Peyer's patch (tissue), 4 donors: Measurements from ENCODE around the gene TERB1. TPM values are rescaled to one million over a fixed set of nuclear protein-coding genes. Genes with fewer than 3 reads are reported as not detected.

Experiments used
- DNase-seq, 3 donors: peaks; one replicate each; pipeline ENCODE4 v3.0.0-alpha.2; 2017 to 2019
- H3K27ac ChIP-seq, 4 donors: fragments of 200-600 bp; sonication (generic); one replicate each; pipeline ENCODE4 v1.5.1; 2016 to 2019
- H3K27me3 ChIP-seq, 2 donors: fragments of 200-600 bp; sonication (generic); one replicate each; pipeline ENCODE4 v1.5.1; 2019
- H3K36me3 ChIP-seq, 3 donors: fragments of 200-600 bp; sonication (generic); one replicate each; pipeline ENCODE4 v1.5.1; 2016 to 2019
- H3K4me1 ChIP-seq, 4 donors: fragments of 200-600 bp; sonication (generic); one replicate each; pipeline ENCODE4 v1.5.1; 2016 to 2019
- H3K4me3 ChIP-seq, 4 donors: fragments of 200-600 bp; sonication (generic); 1 replicate in 3 of 4; 2 replicates in 1 of 4; pipeline ENCODE4 v1.5.1; 2016 to 2019; ENCODE audit warnings: mild to moderate bottlenecking in 1 of 4
- H3K9me3 ChIP-seq, 4 donors: fragments of 200-600 bp; sonication (generic); one replicate each; pipeline ENCODE4 v1.5.1; 2016 to 2019; ENCODE audit warnings: mild to moderate bottlenecking in 1 of 4
- CTCF ChIP-seq, 6 experiments: fragments of 450-650 bp in 4 of 6; fragments of 200-600 bp in 2 of 6; sonication (generic) in 1 of 6; IDR thresholded peaks; one replicate each; pipeline ENCODE4 v1.5.1; 2017 to 2019; ENCODE audit warnings: antibody characterized with exemption in 6 of 6, mild to moderate bottlenecking in 3 of 6, moderate library complexity in 1 of 6
- POLR2A ChIP-seq, 2 donors: fragments of 450-650 bp; IDR thresholded peaks; one replicate each; pipeline ENCODE4 v1.5.1; 2017; ENCODE audit warnings: antibody characterized with exemption in 2 of 2, mild to moderate bottlenecking in 2 of 2, moderate library complexity in 2 of 2
- total RNA-seq, 4 donors: library from RNA; depleted of rRNA; stranded (reverse); fragments of >200 nt; gene quantifications; one replicate each; pipeline ENCODE4 v1.1.0, GENCODE V29; 2016

Gene TERB1
- total RNA-seq, 4 donors from 2014 or later, result 0.40 TPM; not detected in 3

GRCh38 chr16:66728117-66728787 lies 73.1 kb downstream of the TERB1 start:
- Histone ChIP-seq H3K27me3 (no peaks in the 10 kb centered on the region), H3K4me1 (no peaks in the 10 kb centered on the region), H3K27ac (no peak overlapping the region), H3K9me3 (no peaks in the 10 kb centered on the region), H3K36me3 (peaks cover 0 to 90% (median 3%) of the 10 kb centered on the region in 3 donors), H3K4me3 (no peak overlapping the region)
- DNase-seq, result no peak
- TF ChIP-seq POLR2A (IDR thresholded peaks at IDR 0.05) (no peak), CTCF (IDR thresholded peaks at IDR 0.05) (peak in 5 of 6 experiments; percentile 63 to 76 (median 75))

- no peaks in the 10 kb centered on the region for H3K4me1 ChIP-seq
- no peak overlapping the region for H3K4me3 ChIP-seq
- DNase-seq, result no peak
- H3K27me3 ChIP-seq, result no peaks in the 10 kb centered on the region
- peaks cover 0 to 55% (median 0%) of the 10 kb centered on the region in 3 donors for H3K36me3 ChIP-seq
- no peak overlapping the region for H3K27ac ChIP-seq
- no peaks in the 10 kb centered on the region for H3K9me3 ChIP-seq
- TF ChIP-seq CTCF (IDR thresholded peaks at IDR 0.05), result no peak
- no peak for TF ChIP-seq POLR2A (IDR thresholded peaks at IDR 0.05)
Observed at GRCh38 chr16:66720766-66721165, 80.6 kb downstream of the TERB1 start.

GRCh38 chr16:66719246-66719645 lies 82.1 kb downstream of the TERB1 start:
- Histone ChIP-seq H3K4me1 (peaks cover 0 to 11% (median 0%) of the 10 kb centered on the region in 4 donors), H3K4me3 (no peak overlapping the region), H3K27ac (no peak overlapping the region), H3K27me3 (no peaks in the 10 kb centered on the region), H3K36me3 (peaks cover 0 to 40% (median 0%) of the 10 kb centered on the region in 3 donors), H3K9me3 (no peaks in the 10 kb centered on the region)
- no peak for DNase-seq
- no peak for TF ChIP-seq POLR2A (IDR thresholded peaks at IDR 0.05)
- TF ChIP-seq CTCF (IDR thresholded peaks at IDR 0.05), result no peak

- H3K27me3 ChIP-seq, result no peaks in the 10 kb centered on the region
- H3K36me3 ChIP-seq, result peaks cover 0 to 25% (median 0%) of the 10 kb centered on the region in 3 donors
- no peak overlapping the region for H3K4me3 ChIP-seq
- TF ChIP-seq CTCF (IDR thresholded peaks at IDR 0.05) (no peak), POLR2A (IDR thresholded peaks at IDR 0.05) (no peak)
- no peak overlapping the region for H3K27ac ChIP-seq
- H3K4me1 ChIP-seq, result peaks cover 0 to 16% (median 0%) of the 10 kb centered on the region in 4 donors
- DNase-seq, result no peak
- H3K9me3 ChIP-seq, result no peaks in the 10 kb centered on the region
Observed at GRCh38 chr16:66717776-66718175, 83.6 kb downstream of the TERB1 start.

- Histone ChIP-seq H3K27me3 (no peaks in the 10 kb centered on the region), H3K27ac (no peak overlapping the region), H3K4me1 (peaks cover 0 to 16% (median 0%) of the 10 kb centered on the region in 4 donors), H3K36me3 (peaks cover 0 to 20% (median 0%) of the 10 kb centered on the region in 3 donors), H3K4me3 (no peak overlapping the region), H3K9me3 (no peaks in the 10 kb centered on the region)
- peak in 2 of 3 donors; percentile 74 to 81 for DNase-seq
- TF ChIP-seq POLR2A (IDR thresholded peaks at IDR 0.05), result no peak
- TF ChIP-seq CTCF (IDR thresholded peaks at IDR 0.05), result peak in 4 of 6 experiments; percentile 43 to 72 (median 69)
Observed at GRCh38 chr16:66717112-66717675, 84.2 kb downstream of the TERB1 start.
